Activated CD4-positive, CD25-positive, alpha-beta regulatory T cell (primary cell): ENCODE measurements around the gene EP400.
A peak's percentile ranks its signal among the peaks of the same experiment; 100 is the strongest.
"Not testable (repeated sequence)": the region's sequence is repeated elsewhere in the genome, so short reads cannot be mapped to it uniquely, and the experiment has no call there.

Source experiments
- DNase-seq, 4 experiments: peaks; one replicate each; lab custom pipeline; 2025; lab: John Stamatoyannopoulos, UW

The EP400 gene

GRCh38 chr12:132067182-132067581, 117.4 kb downstream of the EP400 start:
- no peak for DNase-seq

GRCh38 chr12:132068250-132068649, 118.5 kb downstream of the EP400 start:
- no peak for DNase-seq

DNA sequence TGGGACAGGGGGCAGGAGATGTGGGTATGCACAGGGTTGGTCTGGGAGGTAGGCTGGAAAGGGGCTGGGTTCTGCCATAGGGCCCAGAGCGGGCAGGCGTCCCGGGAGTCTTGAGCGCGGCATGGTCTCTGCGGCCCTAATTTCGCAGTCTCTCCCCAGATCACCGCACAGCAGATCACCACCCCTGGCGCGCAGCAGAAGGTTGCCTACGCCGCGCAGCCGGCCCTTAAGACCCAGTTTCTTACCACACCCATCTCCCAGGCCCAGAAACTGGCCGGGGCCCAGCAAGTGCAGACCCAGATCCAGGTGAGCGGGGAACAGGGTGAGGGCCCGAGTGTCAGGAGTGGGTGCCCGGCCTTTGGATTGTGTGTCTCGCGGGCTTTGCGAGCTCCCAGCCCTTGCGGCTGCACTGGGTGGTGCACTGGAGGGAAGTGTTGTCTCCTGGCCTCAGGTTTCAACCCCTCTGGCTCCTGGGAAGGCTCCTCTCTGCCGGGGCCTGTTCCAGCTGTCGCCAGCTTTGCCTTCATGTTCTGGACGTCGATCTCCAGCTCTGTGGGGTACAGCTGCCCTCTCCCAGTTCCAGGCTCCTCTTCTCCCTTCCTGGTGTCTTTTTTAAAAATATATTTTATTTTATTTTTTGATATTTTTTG, 119.7 kb downstream of the EP400 start:
- no peak for DNase-seq

GRCh38 chr12:132070298-132070697, 120.6 kb downstream of the EP400 start:
- DNase-seq: no peak

DNA sequence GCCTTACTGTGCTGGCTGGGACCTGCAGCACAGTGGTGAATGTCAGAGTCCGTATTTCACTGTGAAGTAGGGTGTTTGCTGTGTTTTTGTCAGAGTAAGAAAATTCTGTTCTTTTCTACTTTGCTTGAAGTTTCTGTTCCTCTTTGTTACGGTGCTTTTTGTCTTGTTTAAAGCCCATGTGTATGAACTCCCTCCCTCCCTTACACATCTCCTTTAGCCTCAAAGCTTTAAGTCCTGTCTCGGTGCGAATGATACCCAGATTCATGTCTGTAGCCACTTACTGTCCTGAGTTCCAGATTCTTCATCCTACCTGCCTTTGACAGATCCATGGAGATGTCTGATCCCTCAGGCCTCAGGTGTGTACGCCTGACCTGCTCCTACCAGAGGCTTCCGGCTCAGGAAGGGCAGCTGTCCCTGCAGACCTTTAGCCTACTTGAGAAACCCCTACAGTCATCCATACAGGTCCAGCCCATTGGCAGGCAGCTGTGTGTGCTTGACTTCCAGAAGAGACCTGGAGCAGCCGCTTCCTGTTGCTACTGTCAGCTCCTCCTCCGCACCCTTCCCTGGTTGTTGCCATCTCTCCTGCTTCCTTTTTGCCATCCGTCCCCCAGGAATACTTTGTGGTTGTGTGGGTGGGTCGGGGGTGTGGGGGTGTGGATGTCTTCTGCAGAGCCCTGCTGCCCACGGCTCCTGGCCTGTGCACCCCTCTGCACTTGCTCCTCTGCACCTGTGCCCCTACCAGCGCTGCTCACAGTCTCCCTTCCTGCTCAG, 121.5 kb downstream of the EP400 start:
- no peak for DNase-seq

- no peak for DNase-seq
Measured at GRCh38 chr12:132071830-132072384, 122.2 kb downstream of the EP400 start.

DNA sequence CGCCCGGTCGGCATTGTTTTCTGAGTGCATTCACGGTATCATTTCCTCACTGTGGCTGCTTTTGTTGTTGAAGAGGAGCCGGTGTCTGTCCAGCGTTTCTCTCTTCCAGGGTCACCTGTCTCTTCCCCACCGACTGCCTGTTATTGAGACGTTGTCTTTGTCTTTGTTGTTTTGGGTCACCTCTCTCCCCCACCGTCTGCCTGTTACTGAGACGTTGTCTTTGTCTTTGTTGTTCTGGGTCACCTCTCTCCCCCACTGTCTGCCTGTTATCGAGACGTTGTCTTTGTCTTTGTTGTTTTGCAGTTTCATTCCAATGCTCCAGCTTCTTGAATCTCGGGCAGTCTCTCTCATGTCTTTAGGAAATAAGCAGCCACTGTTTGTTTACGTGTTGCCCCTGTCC, 124.5 kb downstream of the EP400 start:
- DNase-seq: no peak

GRCh38 chr12:132075026-132075713, 125.4 kb downstream of the EP400 start:
- DNase-seq: no peak

DNA sequence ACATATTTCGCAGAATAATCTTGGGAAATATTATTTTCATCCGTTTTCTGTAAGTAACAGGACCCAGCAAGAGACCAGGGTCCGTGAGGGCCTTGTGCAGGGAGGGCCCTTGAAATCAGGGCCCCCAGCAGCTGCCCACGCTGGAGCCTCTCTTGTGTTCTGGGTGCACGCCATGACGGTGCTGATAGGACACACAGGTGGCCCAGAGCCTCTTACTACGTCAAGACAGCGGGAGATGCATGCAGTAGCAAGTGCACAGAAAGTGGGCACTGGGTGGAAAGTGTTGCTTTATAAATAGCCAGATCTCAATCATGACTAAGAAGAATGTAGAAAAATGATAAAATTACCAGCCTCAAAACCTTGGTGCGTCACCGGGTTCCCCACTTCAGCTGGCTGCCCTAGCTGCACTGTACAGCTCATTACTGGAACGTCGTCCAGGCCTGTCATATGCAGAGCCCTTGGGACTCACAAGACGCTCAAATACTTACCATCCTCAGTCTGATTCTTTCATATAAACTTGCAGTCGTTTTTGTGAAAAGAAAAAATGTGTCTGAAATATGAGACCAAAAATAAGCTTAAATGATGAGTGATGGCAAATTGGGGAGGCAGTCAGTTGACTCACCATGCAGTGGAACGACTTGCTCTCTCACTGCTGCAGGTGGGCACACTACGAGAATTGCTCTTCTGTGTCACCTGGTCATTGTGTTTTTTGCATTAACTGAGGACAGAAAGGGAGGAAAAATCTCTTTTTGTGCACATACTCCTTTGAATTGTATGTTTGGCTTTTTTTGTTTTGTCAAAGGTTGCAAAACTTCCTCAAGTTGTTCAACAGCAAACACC, 126.2 kb downstream of the EP400 start:
- DNase-seq: no peak

- DNase-seq: no peak
Measured at GRCh38 chr12:132076711-132077110, 127.0 kb downstream of the EP400 start.

- no peak for DNase-seq
Measured at GRCh38 chr12:132077322-132078100, 127.8 kb downstream of the EP400 start.

GRCh38 chr12:132078190-132078589, 128.4 kb downstream of the EP400 start:
- DNase-seq: no peak

GRCh38 chr12:132079200-132079599, 129.5 kb downstream of the EP400 start:
- no peak for DNase-seq

GRCh38 chr12:132079695-132080094, 130.0 kb downstream of the EP400 start:
- no peak for DNase-seq

- DNase-seq: not testable (repeated sequence)
Measured at GRCh38 chr12:132080515-132080914, 130.8 kb downstream of the EP400 start.

GRCh38 chr12:132081423-132081822, 131.7 kb downstream of the EP400 start:
- no peak for DNase-seq

GRCh38 chr12:132083614-132083940, 133.8 kb downstream of the EP400 start:
- no peak for DNase-seq

DNA sequence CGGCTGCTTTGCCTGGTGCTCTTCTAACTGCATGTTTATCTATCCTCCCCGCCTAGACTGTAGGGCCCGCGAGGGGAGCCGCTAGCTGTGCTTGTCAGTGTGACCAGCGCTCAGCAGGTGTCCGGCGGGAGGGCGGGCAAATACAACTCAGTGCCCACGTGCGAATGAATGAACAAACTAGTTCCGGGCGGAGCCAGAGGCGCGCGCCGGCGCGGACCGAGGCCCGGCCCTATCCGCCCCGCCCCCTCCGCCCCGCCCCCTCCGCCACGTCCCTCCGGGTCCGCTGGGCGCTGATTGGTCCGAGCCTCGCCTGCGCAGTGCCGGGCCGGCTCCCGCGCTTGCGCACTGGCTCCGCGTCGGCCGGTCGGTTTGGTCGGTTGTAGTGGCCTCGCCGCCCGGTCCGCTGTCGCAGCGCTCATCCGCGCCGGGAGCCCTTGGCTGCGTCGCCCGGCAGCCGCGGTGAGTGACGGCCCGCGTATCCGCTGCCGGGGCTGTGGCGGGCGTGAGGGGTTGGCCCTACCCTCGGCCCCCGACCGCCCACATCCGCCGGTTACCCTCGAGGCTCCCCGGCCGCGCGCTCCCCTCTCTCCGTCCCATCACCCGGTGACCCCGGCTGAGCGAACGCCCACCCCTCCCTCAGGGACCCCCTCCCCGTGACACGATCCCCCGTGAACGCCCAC, 134.3 kb downstream of the EP400 start:
- peak; percentile 76 to 84 (median 77) for DNase-seq

DNA sequence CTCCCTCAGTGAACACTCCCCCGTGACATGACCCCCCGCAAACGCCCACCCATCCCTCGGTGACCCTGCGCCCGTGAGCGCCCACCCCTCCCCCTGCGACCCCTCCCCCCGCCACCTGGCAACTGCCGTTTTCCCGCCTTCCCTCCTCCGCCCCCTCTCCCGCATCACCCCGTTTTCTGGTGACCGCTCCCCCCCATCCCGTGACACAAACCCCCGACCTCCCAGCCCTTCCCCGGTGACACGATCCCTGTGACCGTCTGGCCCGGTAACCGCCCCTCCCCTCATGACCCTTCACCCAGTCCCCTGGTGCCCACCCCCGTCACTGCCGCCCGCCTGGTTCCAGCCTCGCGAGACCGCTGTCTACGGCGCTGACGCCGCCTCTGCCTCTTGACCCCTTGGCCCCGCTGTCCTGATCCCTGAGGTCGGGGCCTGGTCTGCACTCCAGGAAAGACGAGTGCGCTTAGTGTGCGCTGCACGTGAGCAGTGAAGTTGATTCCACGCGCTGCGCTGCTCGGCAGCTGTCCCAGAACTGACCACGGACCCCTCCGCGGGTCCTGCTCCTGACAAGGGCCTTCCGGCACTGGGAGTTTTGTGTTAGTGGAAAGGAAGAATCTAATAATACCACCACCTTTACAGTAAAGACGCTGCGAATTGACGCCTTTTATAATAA, 135.0 kb downstream of the EP400 start:
- peak in 1 of 4 experiments; percentile 28 for DNase-seq

DNA sequence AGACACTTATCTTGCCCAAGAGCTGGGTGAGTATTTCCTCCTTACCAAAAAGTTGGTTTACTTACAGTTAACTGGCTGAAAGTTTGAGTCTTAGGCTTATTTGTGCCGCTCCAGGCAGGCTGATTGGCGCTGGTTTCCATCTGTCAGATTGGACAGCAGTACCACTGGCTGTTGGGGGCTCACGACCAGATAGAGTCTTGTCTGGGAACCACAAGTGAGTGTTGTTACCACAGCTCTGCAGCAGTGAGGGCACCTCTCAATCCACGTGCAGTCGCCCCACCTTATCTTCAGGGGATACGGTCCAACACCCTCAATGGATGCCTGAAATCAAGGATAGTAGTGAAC, 135.5 kb downstream of the EP400 start:
- no peak for DNase-seq
